ENCODE results near the gene ATP8B4. TPM values are rescaled to one million over a fixed set of nuclear protein-coding genes. Genes with fewer than 3 reads are reported as not detected.
A peak's percentile ranks its signal among the peaks of the same experiment; 100 is the strongest.

Gene ATP8B4
- total RNA-seq, 1 donor from 2014 or later: 0.98 TPM

GRCh38 chr15:50150851-50151250 lies 31.8 kb upstream of the ATP8B4 start:
- TF ChIP-seq CTCF (IDR thresholded peaks at IDR 0.05; ENCODE audit: unreplicated experiment): no peak
- no peak for DNase-seq (ENCODE audit: low spot score, unreplicated experiment)
- no peak overlapping the region for H3K27ac Mint-ChIP-seq

GRCh38 chr15:50150349-50150748 lies 31.3 kb upstream of the ATP8B4 start:
- no peak for TF ChIP-seq CTCF (IDR thresholded peaks at IDR 0.05; ENCODE audit: unreplicated experiment)
- no peaks in the 10 kb centered on the region for H3K36me3 Mint-ChIP-seq (ENCODE audit: insufficient read depth)
- no peaks in the 10 kb centered on the region for H3K9me3 Mint-ChIP-seq (ENCODE audit: low read depth)
- no peak overlapping the region for H3K4me3 Mint-ChIP-seq (ENCODE audit: low read depth)
- H3K4me1 Mint-ChIP-seq (ENCODE audit: low read depth): peaks cover 12% of the 10 kb centered on the region
- no peak for DNase-seq (ENCODE audit: low spot score, unreplicated experiment)
- no peak overlapping the region for H3K27ac Mint-ChIP-seq
- no peaks in the 10 kb centered on the region for H3K27me3 Mint-ChIP-seq

More at GRCh38 chr15:50150851-50151250, 31.8 kb upstream of the ATP8B4 start:
- Mint-ChIP-seq H3K36me3 (ENCODE audit: insufficient read depth) (no peaks in the 10 kb centered on the region), H3K4me1 (ENCODE audit: low read depth) (peaks cover 11% of the 10 kb centered on the region), H3K4me3 (ENCODE audit: low read depth) (no peak overlapping the region), H3K9me3 (ENCODE audit: low read depth) (no peaks in the 10 kb centered on the region), H3K27me3 (no peaks in the 10 kb centered on the region)

GRCh38 chr15:50149090-50149489 lies 30.1 kb upstream of the ATP8B4 start:
- no peak overlapping the region for H3K4me3 Mint-ChIP-seq (ENCODE audit: low read depth)
- H3K36me3 Mint-ChIP-seq (ENCODE audit: insufficient read depth): no peaks in the 10 kb centered on the region
- H3K9me3 Mint-ChIP-seq (ENCODE audit: low read depth): no peaks in the 10 kb centered on the region
- TF ChIP-seq CTCF (IDR thresholded peaks at IDR 0.05; ENCODE audit: unreplicated experiment): no peak
- H3K27me3 Mint-ChIP-seq: no peaks in the 10 kb centered on the region
- no peak overlapping the region for H3K27ac Mint-ChIP-seq
- peaks cover 12% of the 10 kb centered on the region for H3K4me1 Mint-ChIP-seq (ENCODE audit: low read depth)
- DNase-seq (ENCODE audit: low spot score, unreplicated experiment): no peak

- H3K9me3 Mint-ChIP-seq (ENCODE audit: low read depth): no peaks in the 10 kb centered on the region
- no peak overlapping the region for H3K4me3 Mint-ChIP-seq (ENCODE audit: low read depth)
- no peak for DNase-seq (ENCODE audit: low spot score, unreplicated experiment)
- H3K27ac Mint-ChIP-seq: no peak overlapping the region
- peaks cover 12% of the 10 kb centered on the region for H3K4me1 Mint-ChIP-seq (ENCODE audit: low read depth)
- peak; percentile 57 for TF ChIP-seq CTCF (IDR thresholded peaks at IDR 0.05; ENCODE audit: unreplicated experiment)
- no peaks in the 10 kb centered on the region for H3K27me3 Mint-ChIP-seq
- H3K36me3 Mint-ChIP-seq (ENCODE audit: insufficient read depth): no peaks in the 10 kb centered on the region
Measured at GRCh38 chr15:50148362-50148963, 29.4 kb upstream of the ATP8B4 start.

- Mint-ChIP-seq H3K9me3 (ENCODE audit: low read depth) (no peaks in the 10 kb centered on the region), H3K27me3 (no peaks in the 10 kb centered on the region), H3K4me3 (ENCODE audit: low read depth) (no peak overlapping the region), H3K36me3 (ENCODE audit: insufficient read depth) (no peaks in the 10 kb centered on the region), H3K4me1 (ENCODE audit: low read depth) (peaks cover 12% of the 10 kb centered on the region), H3K27ac (peak overlapping the region; percentile 55)
- no peak for TF ChIP-seq CTCF (IDR thresholded peaks at IDR 0.05; ENCODE audit: unreplicated experiment)
- no peak for DNase-seq (ENCODE audit: low spot score, unreplicated experiment)
Measured at GRCh38 chr15:50146632-50147031, 27.6 kb upstream of the ATP8B4 start.
